Stimulated activated CD4-positive, alpha-beta T cell treated with anti-CD3 and anti-CD28 coated beads, Interleukin-1b, Interleukin-23, amount 100 ng/mL, for 48 hours (primary cell): ENCODE results near the gene BTD.
A peak's percentile ranks its signal among the peaks of the same experiment; 100 is the strongest.
"Not testable (repeated sequence)": the region's sequence is repeated elsewhere in the genome, so short reads cannot be mapped to it uniquely, and the experiment has no call there.

Experiments
- DNase-seq: peaks from one replicate; pipeline ENCODE4 v3.0.0-alpha.2; 2020

Gene BTD

GRCh38 chr3:15604584-15604983, 3.0 kb downstream of the BTD start:
- not testable (repeated sequence) for DNase-seq

- DNase-seq = no peak
Observed at GRCh38 chr3:15606434-15606891, 4.9 kb downstream of the BTD start.

- no peak for DNase-seq
Observed at GRCh38 chr3:15610082-15610759, 8.7 kb downstream of the BTD start.

GRCh38 chr3:15611018-15611417, 9.5 kb downstream of the BTD start:
- DNase-seq = no peak

GRCh38 chr3:15612001-15612400, 10.5 kb downstream of the BTD start:
- no peak for DNase-seq

GRCh38 chr3:15614958-15615357, 13.4 kb downstream of the BTD start:
- DNase-seq = no peak

GRCh38 chr3:15616053-15616452, 14.5 kb downstream of the BTD start:
- no peak for DNase-seq

GRCh38 chr3:15619659-15620464, 18.3 kb downstream of the BTD start:
- DNase-seq = not testable (repeated sequence)

- no peak for DNase-seq
Observed at GRCh38 chr3:15623535-15624440, 22.2 kb downstream of the BTD start.

- no peak for DNase-seq
Observed at GRCh38 chr3:15628967-15629366, 27.4 kb downstream of the BTD start.

GRCh38 chr3:15629860-15630597, 28.5 kb downstream of the BTD start:
- DNase-seq = peak; percentile 63

GRCh38 chr3:15630646-15631350, 29.3 kb downstream of the BTD start:
- DNase-seq = no peak

- no peak for DNase-seq
Observed at GRCh38 chr3:15631426-15632211, 30.1 kb downstream of the BTD start.

- no peak for DNase-seq
Observed at GRCh38 chr3:15632212-15632580, 30.7 kb downstream of the BTD start.

GRCh38 chr3:15633159-15633558, 31.6 kb downstream of the BTD start:
- no peak for DNase-seq

GRCh38 chr3:15633766-15634598, 32.4 kb downstream of the BTD start:
- DNase-seq = no peak

- no peak for DNase-seq
Observed at GRCh38 chr3:15634671-15635070, 33.1 kb downstream of the BTD start.

- no peak for DNase-seq
Observed at GRCh38 chr3:15635121-15635661, 33.6 kb downstream of the BTD start.

GRCh38 chr3:15636028-15636709, 34.6 kb downstream of the BTD start:
- peak; percentile 53 for DNase-seq
